ENCODE results near the gene MAT1A. TPM values are rescaled to one million over a fixed set of nuclear protein-coding genes. Genes with fewer than 3 reads are reported as not detected.

Gene MAT1A
- total and polyA plus RNA-seq, 9 of the 15 experiments (the other 6 are each of a cell fraction or from before 2014, with no cell fraction given) = 0.03 to 0.30 (median 0.11) TPM; not detected in 2

DNA sequence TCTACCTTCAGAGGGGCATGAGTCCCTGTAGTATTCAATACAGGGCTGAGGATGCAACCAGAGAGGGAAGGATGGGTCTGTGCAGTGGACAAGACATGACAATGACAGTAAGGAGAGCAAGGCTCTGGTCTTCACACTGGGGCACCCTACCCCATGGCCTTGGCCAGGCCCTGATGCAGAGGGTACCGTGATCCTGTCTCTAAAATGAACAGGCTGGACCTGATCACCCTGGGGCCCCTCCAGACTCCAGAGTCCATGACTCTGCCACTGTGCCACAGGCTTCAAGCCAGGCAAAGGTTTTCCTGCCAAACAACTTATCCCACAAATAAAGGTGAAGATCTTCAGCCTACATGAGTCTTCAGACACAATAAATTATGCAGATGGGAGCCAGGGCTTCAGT is 4.9 kb downstream of the MAT1A start (continued):
- TF ChIP-seq RERE (CRISPR knock-in tag; IDR thresholded peaks at IDR 0.05; ENCODE audit: borderline replicate concordance) = no peak
- no peak for TF ChIP-seq IFI16 (CRISPR knock-in tag; IDR thresholded peaks at IDR 0.05)
- TF ChIP-seq ZNF274 (IDR thresholded peaks at IDR 0.05; ENCODE audit: borderline replicate concordance, low read depth, low read length) = no peak
- TF ChIP-seq NELFE (IDR thresholded peaks at IDR 0.05; ENCODE audit: insufficient read depth, insufficient read length) = no peak
- no peak for TF ChIP-seq RBM14 (IDR thresholded peaks at IDR 0.05; ENCODE audit: borderline replicate concordance, insufficient read depth, low read depth, low read length)
- no peak for TF ChIP-seq ZNF398 (CRISPR knock-in tag; IDR thresholded peaks at IDR 0.05)

Measured in K562 (cell line).